Ovary (tissue), 1 donor: ENCODE measurements around the gene PLS1.

ENCODE experiments used
- EP300 ChIP-seq: sonication (generic); formaldehyde crosslinking; IDR thresholded peaks from one replicate; pipeline ENCODE4 v1.6.1; 2017; ENCODE audit warnings: antibody characterized with exemption
- POLR2A ChIP-seq: fragments of 450-650 bp; IDR thresholded peaks from one replicate; pipeline ENCODE4 v1.6.1; 2017; ENCODE audit warnings: antibody characterized with exemption, mild to moderate bottlenecking, moderate library complexity

DNA sequence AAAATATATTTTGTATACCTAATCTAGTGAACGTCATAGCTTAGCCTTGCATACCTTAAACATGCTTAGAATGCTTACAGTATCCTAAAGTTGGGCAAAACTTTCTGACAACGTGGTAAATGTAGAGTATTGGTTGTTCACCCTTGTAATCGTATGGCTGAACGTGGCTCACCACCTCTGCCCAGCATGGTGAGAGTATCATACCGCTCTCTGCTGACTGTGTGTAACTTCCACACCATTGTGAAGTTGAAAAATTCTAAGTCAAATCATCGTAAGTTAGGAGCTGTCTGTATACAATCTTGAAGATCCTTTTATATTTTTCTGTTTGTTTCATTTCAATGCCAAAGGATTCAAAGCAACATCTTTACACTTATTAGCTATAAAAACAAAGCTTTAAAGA is 64.2 kb downstream of the PLS1 start:
- TF ChIP-seq POLR2A (no peak), EP300 (no peak)
